ENCODE measurements around the gene CCSER1. TPM values are rescaled to one million over a fixed set of nuclear protein-coding genes. Genes with fewer than 3 reads are reported as not detected.

The CCSER1 gene
- total and polyA plus RNA-seq, 2 of the 8 experiments (the other 6 are each of a cell fraction or from before 2014, with no cell fraction given): 0.26 to 0.84 TPM

DNA sequence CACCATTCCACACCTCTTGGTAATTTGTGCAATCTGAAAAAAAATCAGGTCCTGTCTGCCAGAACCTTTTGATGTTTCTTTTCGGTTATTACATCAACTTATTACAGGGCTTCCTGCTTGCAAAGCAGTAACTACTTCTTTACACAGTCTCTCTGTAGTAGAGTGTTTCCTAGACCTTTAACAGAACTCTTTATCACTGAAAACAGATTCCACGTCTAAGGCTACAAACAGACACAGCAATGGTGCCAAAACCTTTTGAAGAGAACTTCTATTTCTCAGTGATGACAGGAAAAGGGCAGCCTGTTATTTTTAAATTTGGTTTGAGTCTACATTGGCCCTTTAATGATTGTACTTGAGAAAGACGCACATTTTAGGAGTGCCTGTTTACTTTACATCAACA lies 1463.1 kb downstream of the CCSER1 start (continued):
- TF ChIP-seq, protein P1, sequence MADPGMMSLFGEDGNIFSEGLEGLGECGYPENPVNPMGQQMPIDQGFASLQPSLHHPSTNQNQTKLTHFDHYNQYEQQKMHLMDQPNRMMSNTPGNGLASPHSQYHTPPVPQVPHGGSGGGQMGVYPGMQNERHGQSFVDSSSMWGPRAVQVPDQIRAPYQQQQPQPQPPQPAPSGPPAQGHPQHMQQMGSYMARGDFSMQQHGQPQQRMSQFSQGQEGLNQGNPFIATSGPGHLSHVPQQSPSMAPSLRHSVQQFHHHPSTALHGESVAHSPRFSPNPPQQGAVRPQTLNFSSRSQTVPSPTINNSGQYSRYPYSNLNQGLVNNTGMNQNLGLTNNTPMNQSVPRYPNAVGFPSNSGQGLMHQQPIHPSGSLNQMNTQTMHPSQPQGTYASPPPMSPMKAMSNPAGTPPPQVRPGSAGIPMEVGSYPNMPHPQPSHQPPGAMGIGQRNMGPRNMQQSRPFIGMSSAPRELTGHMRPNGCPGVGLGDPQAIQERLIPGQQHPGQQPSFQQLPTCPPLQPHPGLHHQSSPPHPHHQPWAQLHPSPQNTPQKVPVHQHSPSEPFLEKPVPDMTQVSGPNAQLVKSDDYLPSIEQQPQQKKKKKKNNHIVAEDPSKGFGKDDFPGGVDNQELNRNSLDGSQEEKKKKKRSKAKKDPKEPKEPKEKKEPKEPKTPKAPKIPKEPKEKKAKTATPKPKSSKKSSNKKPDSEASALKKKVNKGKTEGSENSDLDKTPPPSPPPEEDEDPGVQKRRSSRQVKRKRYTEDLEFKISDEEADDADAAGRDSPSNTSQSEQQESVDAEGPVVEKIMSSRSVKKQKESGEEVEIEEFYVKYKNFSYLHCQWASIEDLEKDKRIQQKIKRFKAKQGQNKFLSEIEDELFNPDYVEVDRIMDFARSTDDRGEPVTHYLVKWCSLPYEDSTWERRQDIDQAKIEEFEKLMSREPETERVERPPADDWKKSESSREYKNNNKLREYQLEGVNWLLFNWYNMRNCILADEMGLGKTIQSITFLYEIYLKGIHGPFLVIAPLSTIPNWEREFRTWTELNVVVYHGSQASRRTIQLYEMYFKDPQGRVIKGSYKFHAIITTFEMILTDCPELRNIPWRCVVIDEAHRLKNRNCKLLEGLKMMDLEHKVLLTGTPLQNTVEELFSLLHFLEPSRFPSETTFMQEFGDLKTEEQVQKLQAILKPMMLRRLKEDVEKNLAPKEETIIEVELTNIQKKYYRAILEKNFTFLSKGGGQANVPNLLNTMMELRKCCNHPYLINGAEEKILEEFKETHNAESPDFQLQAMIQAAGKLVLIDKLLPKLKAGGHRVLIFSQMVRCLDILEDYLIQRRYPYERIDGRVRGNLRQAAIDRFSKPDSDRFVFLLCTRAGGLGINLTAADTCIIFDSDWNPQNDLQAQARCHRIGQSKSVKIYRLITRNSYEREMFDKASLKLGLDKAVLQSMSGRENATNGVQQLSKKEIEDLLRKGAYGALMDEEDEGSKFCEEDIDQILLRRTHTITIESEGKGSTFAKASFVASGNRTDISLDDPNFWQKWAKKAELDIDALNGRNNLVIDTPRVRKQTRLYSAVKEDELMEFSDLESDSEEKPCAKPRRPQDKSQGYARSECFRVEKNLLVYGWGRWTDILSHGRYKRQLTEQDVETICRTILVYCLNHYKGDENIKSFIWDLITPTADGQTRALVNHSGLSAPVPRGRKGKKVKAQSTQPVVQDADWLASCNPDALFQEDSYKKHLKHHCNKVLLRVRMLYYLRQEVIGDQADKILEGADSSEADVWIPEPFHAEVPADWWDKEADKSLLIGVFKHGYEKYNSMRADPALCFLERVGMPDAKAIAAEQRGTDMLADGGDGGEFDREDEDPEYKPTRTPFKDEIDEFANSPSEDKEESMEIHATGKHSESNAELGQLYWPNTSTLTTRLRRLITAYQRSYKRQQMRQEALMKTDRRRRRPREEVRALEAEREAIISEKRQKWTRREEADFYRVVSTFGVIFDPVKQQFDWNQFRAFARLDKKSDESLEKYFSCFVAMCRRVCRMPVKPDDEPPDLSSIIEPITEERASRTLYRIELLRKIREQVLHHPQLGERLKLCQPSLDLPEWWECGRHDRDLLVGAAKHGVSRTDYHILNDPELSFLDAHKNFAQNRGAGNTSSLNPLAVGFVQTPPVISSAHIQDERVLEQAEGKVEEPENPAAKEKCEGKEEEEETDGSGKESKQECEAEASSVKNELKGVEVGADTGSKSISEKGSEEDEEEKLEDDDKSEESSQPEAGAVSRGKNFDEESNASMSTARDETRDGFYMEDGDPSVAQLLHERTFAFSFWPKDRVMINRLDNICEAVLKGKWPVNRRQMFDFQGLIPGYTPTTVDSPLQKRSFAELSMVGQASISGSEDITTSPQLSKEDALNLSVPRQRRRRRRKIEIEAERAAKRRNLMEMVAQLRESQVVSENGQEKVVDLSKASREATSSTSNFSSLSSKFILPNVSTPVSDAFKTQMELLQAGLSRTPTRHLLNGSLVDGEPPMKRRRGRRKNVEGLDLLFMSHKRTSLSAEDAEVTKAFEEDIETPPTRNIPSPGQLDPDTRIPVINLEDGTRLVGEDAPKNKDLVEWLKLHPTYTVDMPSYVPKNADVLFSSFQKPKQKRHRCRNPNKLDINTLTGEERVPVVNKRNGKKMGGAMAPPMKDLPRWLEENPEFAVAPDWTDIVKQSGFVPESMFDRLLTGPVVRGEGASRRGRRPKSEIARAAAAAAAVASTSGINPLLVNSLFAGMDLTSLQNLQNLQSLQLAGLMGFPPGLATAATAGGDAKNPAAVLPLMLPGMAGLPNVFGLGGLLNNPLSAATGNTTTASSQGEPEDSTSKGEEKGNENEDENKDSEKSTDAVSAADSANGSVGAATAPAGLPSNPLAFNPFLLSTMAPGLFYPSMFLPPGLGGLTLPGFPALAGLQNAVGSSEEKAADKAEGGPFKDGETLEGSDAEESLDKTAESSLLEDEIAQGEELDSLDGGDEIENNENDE (IDR thresholded peaks at IDR 0.05; ENCODE audit: insufficient replicate concordance, low read length): no peak
